Fibroblast of lung (primary cell): Measurements from ENCODE around the gene CTR9. TPM values are rescaled to one million over a fixed set of nuclear protein-coding genes. Genes with fewer than 3 reads are reported as not detected.

Experiments used
- DNase-seq, 2 donors: peaks; one replicate each; pipeline versions ENCODE4 v3.0.0 to v3.0.0-alpha.2; 2010; ENCODE audit warnings: low read depth in 2 of 2
- H2AFZ ChIP-seq: 2 replicates; pipeline ENCODE4 v1.5.1; 2012; ENCODE audit warnings: low read length, control low read depth, inconsistent platforms
- H3K27ac ChIP-seq: 2 replicates; pipeline ENCODE4 v1.5.1; 2011; ENCODE audit warnings: low read length, control low read depth; ENCODE audit not compliant: insufficient read depth
- H3K27me3 ChIP-seq: 2 replicates; pipeline ENCODE4 v1.5.1; 2011; ENCODE audit warnings: mild to moderate bottlenecking, low read length; ENCODE audit not compliant: control insufficient read depth, insufficient read depth
- H3K36me3 ChIP-seq: 2 replicates; pipeline ENCODE4 v1.5.1; 2011; ENCODE audit warnings: low read length; ENCODE audit not compliant: control insufficient read depth, insufficient read depth
- H3K4me1 ChIP-seq: 2 replicates; pipeline ENCODE4 v1.5.1; 2011; ENCODE audit warnings: low read length; ENCODE audit not compliant: control insufficient read depth, insufficient read depth; ENCODE audit errors: extremely low read depth
- H3K4me2 ChIP-seq: 2 replicates; pipeline ENCODE4 v1.5.1; 2011; ENCODE audit warnings: low read length, control low read depth; ENCODE audit not compliant: insufficient read depth; ENCODE audit errors: extremely low read depth
- H3K4me3 ChIP-seq, 4 experiments: fragments of 200-600 bp in 1 of 4; sonication (generic) in 1 of 4; replicated peaks in 1 of 4; 2 replicates each; pipeline ENCODE4 v1.5.1; 2011 to 2016; ENCODE audit warnings: low read length in 4 of 4, low read depth in 3 of 4, mild to moderate bottlenecking in 3 of 4, control low read depth in 2 of 4, inconsistent platforms in 1 of 4, mixed read lengths in 1 of 4; ENCODE audit not compliant: insufficient read depth in 1 of 4; ENCODE audit errors: control extremely low read depth in 1 of 4
- H3K79me2 ChIP-seq: 2 replicates; pipeline ENCODE4 v1.5.1; 2012; ENCODE audit warnings: mild to moderate bottlenecking, low read length, inconsistent platforms; ENCODE audit not compliant: control insufficient read depth, insufficient read depth
- H3K9ac ChIP-seq: 2 replicates; pipeline ENCODE4 v1.5.1; 2011; ENCODE audit warnings: mild to moderate bottlenecking, low read length, control low read depth; ENCODE audit not compliant: insufficient read depth
- H3K9me3 ChIP-seq: 2 replicates; pipeline ENCODE4 v1.5.1; 2012; ENCODE audit warnings: low read depth, low read length; ENCODE audit not compliant: control insufficient read depth, insufficient read depth
- H4K20me1 ChIP-seq: 2 replicates; pipeline ENCODE4 v1.5.1; 2011; ENCODE audit warnings: low read length; ENCODE audit not compliant: control insufficient read depth, insufficient read depth; ENCODE audit errors: extremely low read depth
- EZH2 ChIP-seq: IDR thresholded peaks from 2 replicates; pipeline ENCODE4 v1.5.1; 2012; ENCODE audit warnings: low read length, control low read depth, mild to moderate bottlenecking; ENCODE audit errors: missing control alignments
- polyA plus RNA-seq, 2 donors: library from polyadenylated mRNA; depleted of rRNA in 1 of 2; stranded (reverse) in 1 of 2; unstranded in 1 of 2; fragments of >200 nt; gene quantifications; 2 replicates each; pipeline ENCODE4 v1.2.1, GENCODE V29; 2011 to 2012; ENCODE audit warnings: missing spikeins in 1 of 2
- total RNA-seq: library from RNA; depleted of rRNA; stranded (reverse); fragments of >200 nt; gene quantifications from 2 replicates; pipeline ENCODE4 v1.2.1, GENCODE V29; 2014
- TF ChIP-seq, protein P1 (sequence below), 2 donors: IDR thresholded peaks in 1 of 2; conservative IDR thresholded peaks in 1 of 2; 1 replicate in 1 of 2; 2 replicates in 1 of 2; pipeline ENCODE4 v1.5.1; 2011 to 2012; ENCODE audit warnings: low read length in 2 of 2, control low read depth in 1 of 2, inconsistent platforms in 1 of 2, low read depth in 1 of 2, mild to moderate bottlenecking in 1 of 2

CTR9 gene
- total and polyA plus RNA-seq, 2 donors (not counting 1 experiment from before 2014, with no cell fraction given): 22.8 to 41.5 TPM

DNA sequence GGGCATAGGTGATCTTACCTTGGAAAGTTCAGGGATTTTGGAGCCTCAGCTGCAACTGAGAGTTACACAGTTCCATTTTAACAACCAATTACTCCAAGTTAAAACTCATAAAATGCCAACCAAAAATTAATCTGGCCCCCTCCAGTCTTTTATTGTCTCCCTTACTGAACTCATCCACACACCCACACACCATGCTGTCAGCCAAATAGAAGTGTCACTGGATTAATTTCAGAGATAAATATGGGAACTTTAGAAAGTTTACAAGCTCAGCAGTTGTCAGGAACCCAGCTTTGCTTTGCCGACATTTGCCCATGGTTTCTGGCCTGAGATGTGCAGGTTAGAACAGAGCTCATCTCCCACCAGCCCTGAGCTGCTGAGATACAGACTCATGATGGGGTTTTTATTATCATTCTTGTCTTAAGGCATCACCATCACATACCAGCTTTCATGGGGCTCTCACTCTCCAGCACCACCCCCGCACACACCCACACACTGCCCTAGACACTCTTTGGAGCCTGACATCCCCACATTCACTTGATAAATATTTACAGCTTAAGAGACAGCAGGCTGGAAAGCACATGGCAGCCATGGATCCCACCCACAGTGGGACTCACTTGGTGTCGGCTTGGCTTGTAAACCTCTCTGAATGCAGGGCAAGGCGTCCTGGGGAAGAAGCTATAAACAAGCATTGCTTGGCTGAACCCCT, 23.7 kb upstream of the CTR9 start:
- TF ChIP-seq EZH2: no peak
- TF ChIP-seq, protein P1, sequence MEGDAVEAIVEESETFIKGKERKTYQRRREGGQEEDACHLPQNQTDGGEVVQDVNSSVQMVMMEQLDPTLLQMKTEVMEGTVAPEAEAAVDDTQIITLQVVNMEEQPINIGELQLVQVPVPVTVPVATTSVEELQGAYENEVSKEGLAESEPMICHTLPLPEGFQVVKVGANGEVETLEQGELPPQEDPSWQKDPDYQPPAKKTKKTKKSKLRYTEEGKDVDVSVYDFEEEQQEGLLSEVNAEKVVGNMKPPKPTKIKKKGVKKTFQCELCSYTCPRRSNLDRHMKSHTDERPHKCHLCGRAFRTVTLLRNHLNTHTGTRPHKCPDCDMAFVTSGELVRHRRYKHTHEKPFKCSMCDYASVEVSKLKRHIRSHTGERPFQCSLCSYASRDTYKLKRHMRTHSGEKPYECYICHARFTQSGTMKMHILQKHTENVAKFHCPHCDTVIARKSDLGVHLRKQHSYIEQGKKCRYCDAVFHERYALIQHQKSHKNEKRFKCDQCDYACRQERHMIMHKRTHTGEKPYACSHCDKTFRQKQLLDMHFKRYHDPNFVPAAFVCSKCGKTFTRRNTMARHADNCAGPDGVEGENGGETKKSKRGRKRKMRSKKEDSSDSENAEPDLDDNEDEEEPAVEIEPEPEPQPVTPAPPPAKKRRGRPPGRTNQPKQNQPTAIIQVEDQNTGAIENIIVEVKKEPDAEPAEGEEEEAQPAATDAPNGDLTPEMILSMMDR (conservative IDR thresholded peaks at IDR 0.05 in 1 of 2, IDR thresholded peaks at IDR 0.05 in 1 of 2; ENCODE audit: low read depth in 1 of 2, low read length in 2 of 2): no peak
- H3K4me2 ChIP-seq: no peak overlapping the region
- no peak overlapping the region for H3K27ac ChIP-seq
- H3K9ac ChIP-seq: no peak overlapping the region
- H3K4me1 ChIP-seq: peaks cover 8% of the 10 kb centered on the region
- H2AFZ ChIP-seq: no peak overlapping the region
- no peaks in the 10 kb centered on the region for H3K36me3 ChIP-seq
- DNase-seq: peak; percentile 25 to 28
- no peaks in the 10 kb centered on the region for H3K9me3 ChIP-seq
- no peak overlapping the region for H3K4me3 ChIP-seq
- no peaks in the 10 kb centered on the region for H4K20me1 ChIP-seq
- no peaks in the 10 kb centered on the region for H3K27me3 ChIP-seq
- H3K79me2 ChIP-seq: no peaks in the 10 kb centered on the region

DNA sequence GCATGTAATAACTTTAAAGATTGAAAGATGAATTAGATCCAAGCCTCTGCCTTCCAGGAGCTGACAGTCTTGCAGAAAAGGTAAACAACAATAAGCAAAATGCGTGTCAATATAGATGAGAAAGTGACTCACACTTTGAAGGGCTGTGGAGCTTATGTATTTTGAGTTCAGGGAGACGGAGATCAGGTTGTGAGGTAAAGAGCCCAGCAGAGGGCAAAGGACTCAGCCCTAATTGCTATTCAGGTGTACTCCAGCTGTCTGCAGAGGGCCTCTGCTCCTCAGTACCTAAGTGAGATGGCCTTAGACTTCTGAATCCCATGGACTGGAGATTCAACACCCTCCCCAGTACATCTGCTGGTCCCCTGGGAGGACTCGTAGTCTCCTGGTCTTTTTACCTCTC, 22.9 kb upstream of the CTR9 start:
- no peaks in the 10 kb centered on the region for H3K27me3 ChIP-seq
- H3K9me3 ChIP-seq: no peaks in the 10 kb centered on the region
- H3K4me1 ChIP-seq: peaks cover 8% of the 10 kb centered on the region
- TF ChIP-seq EZH2: no peak
- TF ChIP-seq, protein P1 (conservative IDR thresholded peaks at IDR 0.05 in 1 of 2, IDR thresholded peaks at IDR 0.05 in 1 of 2; ENCODE audit: low read depth in 1 of 2, low read length in 2 of 2): no peak
- no peak overlapping the region for H2AFZ ChIP-seq
- H3K79me2 ChIP-seq: no peaks in the 10 kb centered on the region
- no peak for DNase-seq
- H3K4me3 ChIP-seq: no peak overlapping the region
- H4K20me1 ChIP-seq: no peaks in the 10 kb centered on the region
- H3K4me2 ChIP-seq: no peak overlapping the region
- H3K36me3 ChIP-seq: no peaks in the 10 kb centered on the region
- no peak overlapping the region for H3K9ac ChIP-seq
- H3K27ac ChIP-seq: no peak overlapping the region

DNA sequence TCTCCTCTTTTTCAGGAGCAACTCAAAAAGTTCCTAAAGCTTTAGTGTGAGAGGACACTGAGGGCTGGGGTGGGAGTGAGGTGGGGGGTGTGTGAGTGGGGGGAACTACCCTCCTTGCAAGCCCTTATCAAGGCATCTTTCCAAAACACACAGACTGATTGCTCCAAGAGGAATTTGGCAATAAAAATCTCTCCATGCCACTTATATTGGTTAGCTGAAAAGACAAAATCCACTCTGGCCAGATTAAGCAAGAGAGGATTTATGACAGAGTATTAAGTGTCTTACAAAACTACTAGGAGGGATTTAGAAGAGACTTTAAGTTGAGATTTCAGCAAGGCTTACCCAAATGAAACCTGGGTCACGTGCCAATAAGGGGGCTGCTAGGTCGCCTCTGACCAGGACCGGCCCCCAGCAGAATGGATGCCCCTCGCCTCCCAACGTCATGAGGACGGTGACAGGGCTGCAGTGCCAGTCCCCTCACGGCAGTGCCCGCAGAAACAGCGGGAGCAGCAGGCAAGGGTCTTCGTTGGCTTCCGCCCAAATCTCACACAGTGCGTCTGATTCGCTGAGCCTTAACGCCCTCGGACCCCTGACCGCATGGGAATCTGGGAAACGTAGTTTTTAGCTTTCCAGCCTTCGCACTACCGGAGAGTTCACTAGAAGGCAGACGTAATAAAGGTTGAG, 22.1 kb upstream of the CTR9 start:
- Histone ChIP-seq H2AFZ (no peak overlapping the region), H3K9ac (no peak overlapping the region), H3K27ac (no peak overlapping the region), H3K36me3 (no peaks in the 10 kb centered on the region), H3K4me3 (peak overlapping the region in 1 of 4 experiments; percentile 53), H3K9me3 (no peaks in the 10 kb centered on the region), H3K4me1 (peaks cover 8% of the 10 kb centered on the region), H3K79me2 (no peaks in the 10 kb centered on the region), H4K20me1 (no peaks in the 10 kb centered on the region), H3K4me2 (no peak overlapping the region), H3K27me3 (no peaks in the 10 kb centered on the region)
- peak in 1 of 2 donors; percentile 40 for DNase-seq
- no peak for TF ChIP-seq EZH2
- TF ChIP-seq, protein P1 (conservative IDR thresholded peaks at IDR 0.05 in 1 of 2, IDR thresholded peaks at IDR 0.05 in 1 of 2; ENCODE audit: low read depth in 1 of 2, low read length in 2 of 2): no peak
